Choroid plexus epithelial cell (primary cell): Measurements from ENCODE around the gene ZNF335.
A peak's percentile ranks its signal among the peaks of the same experiment; 100 is the strongest.

Source experiments
- DNase-seq: peaks from one replicate; pipeline ENCODE4 v3.0.0-alpha.2; 2010; ENCODE audit warnings: low read depth
- H3K4me3 ChIP-seq: 2 replicates; pipeline ENCODE4 v1.5.1; 2011; ENCODE audit warnings: low read depth, mild to moderate bottlenecking, control low read depth, low read length, moderate library complexity
- CTCF ChIP-seq: conservative IDR thresholded peaks from 2 replicates; pipeline ENCODE4 v1.5.1; 2011; ENCODE audit warnings: low read depth, mild to moderate bottlenecking, control low read depth, inconsistent platforms, low read length, moderate library complexity

Gene ZNF335

GRCh38 chr20:45925821-45926506, 46.0 kb downstream of the ZNF335 start:
- no peak for TF ChIP-seq CTCF
- H3K4me3 ChIP-seq, result no peak overlapping the region
- DNase-seq, result no peak

- H3K4me3 ChIP-seq, result peak overlapping the region; percentile 13
- no peak for TF ChIP-seq CTCF
- peak; percentile 82 for DNase-seq
Observed at GRCh38 chr20:45924391-45925261, 47.4 kb downstream of the ZNF335 start.

- no peak overlapping the region for H3K4me3 ChIP-seq
- TF ChIP-seq CTCF, result no peak
- DNase-seq, result no peak
Observed at GRCh38 chr20:45921337-45922189, 50.4 kb downstream of the ZNF335 start.

- H3K4me3 ChIP-seq, result peak overlapping the region; percentile 10
- DNase-seq, result peak; percentile 50
- TF ChIP-seq CTCF, result no peak
Observed at GRCh38 chr20:45920462-45921336, 51.3 kb downstream of the ZNF335 start.

- no peak for TF ChIP-seq CTCF
- H3K4me3 ChIP-seq, result peak overlapping the region; percentile 10
- DNase-seq, result peak; percentile 98
Observed at GRCh38 chr20:45919542-45920399, 52.2 kb downstream of the ZNF335 start.
